Activated effector memory CD4-positive, alpha-beta T cell treated with Interleukin-2 at 50 U/mL for 16 hours (primary cell): ENCODE measurements around the gene STARD9.
"Not testable (repeated sequence)": the region's sequence is repeated elsewhere in the genome, so short reads cannot be mapped to it uniquely, and the experiment has no call there.

Experiments used
- DNase-seq: peaks from one replicate; pipeline ENCODE4 v3.0.0-alpha.2; 2020

STARD9 gene

DNA sequence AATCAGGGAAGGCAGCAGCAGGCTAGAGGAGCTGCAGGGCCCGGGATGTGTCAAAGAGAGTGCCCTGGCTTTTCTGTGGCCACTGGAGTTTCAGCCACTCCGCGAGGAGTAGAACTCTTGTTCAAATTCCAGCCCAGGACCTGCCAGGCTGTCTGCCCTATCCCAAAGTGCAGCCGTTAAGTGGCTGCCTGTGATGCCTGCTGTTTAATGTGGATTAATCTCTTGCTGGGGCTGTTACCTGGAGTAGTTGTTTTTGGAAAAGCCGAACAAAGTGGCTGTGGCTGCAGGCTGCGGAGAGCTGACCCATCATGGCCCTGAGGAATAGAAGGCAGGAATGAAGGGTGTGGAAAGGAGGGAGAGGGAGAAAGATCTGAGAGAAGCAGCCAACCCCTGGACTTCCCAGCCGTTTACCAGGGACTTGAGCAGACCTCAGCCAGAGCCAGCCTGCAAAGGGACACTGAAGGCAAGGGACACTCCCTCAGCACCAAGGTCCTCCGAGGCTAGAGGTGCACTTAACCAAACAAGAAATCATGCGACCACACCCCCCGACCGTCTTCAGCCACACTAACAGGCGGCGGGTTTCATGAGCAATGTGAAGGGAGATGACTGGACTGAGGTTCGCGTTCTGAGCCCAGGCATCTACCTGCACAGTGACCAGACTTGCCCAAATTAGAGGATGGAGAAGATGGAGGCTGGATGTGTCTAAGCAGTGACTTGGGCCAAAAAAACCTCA lies 156.9 kb downstream of the STARD9 start:
- no peak for DNase-seq

DNA sequence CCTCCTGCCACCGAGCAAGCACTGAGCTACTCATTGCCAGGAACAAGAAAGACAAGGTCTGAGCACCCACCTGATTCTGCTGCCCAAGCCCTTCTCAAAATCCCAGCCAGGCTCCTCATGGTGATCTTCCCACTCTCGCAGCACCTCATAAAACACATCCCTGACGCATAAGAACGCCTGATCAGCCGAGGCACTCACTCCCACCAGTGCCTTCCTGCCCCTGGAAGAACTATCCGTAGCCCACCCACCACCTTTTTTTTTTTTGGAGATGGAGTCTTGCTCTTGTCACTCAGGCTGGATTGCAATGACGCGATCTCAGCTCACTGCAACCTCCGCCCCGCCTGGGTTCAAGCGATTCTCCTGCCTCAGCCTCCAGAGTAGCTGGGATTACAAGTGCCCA lies 157.6 kb downstream of the STARD9 start:
- DNase-seq: no peak

DNA sequence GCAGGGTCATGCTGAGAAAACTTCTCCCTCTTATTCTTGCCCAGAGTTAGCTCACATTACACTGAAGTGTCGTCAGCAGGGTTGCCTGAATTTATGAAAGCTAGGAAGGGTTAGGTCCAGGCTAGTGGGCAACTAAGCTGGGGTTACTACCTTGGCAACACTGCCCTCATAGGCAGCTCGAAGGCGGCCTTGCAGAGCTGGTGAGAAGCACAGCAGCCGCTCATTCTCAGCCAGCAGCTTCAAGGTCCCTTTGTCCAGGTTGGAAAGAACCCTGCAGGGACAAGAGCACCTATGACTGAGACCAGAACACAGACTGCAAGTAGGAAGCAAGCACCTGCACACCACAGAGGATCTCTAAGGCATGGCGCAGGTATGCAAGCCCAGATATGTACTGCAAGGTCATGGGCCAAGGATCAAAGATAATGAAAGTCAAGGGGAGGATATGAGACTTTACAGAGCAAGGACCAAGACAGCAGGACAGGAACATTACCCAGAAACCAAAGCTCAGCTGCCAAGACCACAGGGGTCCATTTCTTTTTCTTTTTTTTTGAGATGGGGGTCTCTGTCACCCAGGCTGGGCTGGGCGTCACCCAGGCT lies 158.8 kb downstream of the STARD9 start:
- no peak for DNase-seq

DNA sequence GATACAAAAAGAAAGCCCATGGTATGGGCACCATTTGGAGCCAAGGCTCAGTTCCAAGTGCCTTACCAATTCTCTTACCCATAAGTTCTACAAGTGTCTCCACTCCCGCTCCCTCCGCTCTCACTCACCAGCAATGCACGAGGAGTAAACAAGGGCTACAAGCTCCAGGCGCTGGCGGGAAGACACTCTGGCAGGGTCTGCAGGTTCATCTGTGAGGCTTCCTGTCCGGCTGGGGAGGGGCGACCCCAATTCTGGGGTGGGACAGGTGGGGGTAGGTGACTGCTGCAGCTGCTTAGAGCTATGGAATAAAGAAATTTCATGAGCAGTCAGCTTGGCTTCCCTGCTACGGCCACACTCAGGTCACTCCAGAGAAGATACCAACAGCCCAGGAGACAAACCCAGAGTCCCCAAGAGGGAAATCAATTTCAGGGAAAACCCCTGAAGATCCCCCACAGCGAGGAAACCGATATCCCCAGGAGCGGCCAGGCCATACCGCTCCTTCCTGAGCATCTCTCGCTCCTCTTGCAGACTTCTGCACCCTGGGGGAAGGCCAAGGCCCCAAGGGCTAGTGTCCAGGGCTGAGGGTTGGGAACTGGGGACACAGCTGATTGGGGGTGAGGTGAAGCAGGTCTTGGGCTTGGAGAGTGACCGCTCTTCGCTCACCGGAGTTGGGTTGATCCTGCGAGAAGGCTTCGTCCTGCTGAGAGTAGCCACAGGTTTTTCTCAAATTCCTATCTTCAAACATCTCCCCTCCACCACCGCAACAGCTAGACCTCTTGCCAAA lies 160.2 kb downstream of the STARD9 start:
- DNase-seq: no peak

DNA sequence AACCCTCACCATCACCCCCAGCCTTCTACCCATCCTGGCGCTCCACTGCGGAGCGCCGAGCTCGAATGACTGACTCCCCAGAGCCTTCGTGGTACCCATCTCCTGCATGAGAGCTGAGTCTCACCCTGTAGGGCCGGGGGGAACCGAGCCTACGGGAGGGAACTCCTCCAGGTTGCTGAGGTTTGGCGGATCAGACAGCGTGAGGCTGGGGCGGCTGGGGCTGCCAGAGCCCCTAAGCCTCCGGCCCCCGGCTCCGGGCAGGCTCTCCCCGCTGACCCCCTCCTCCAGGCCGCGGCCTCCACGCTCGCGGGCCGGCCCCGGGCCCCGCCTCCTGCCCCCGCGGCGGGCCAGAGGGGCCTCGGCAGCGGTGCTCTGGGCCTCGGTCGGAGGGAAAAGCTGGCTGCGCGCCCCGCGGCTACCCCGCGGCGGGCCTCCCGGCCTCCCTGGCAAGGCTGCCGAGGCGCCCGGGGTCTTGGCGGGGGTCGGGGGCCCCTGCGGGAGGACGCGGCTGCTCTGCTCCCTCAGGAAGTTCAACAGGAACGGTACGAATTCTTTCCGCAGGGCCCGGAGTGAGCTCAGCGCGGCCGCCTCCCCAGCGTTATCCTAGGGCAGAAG lies 160.9 kb downstream of the STARD9 start:
- no peak for DNase-seq

DNA sequence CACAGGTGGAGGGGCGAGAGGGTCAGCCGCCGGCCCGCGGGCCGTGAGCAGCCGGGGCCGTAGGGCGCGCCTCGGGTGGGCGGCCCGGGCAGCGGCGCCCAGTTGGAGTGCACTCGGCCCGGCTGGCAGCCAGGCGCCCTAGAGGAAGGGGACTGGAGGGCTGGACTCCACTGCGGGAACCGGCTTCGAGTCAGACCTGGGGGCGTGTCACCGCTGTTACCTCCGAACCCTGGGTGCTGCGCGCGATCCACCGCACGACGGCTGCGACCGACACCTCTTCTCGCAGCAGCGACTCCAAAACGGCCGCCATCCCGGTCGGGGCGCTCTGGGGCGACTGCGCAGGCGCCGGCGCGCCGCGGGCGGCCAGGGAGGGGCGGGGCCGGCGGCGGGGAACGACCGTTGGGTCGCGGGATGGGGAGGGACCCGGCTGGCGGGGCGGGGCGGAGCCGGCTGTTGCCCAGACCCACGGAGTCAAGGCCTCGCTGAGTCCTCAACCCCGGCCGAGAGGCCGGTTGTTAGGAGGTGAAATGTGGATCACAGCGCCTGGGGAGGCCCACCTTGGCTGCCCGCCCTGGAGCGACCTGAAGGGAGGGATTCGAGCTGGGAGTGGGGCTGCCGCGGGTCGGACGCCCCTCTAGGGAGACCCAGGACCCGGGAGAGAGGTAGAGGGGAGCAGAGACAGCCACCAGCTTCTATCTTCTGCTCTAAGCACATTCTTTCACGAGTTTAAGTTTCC lies 161.6 kb downstream of the STARD9 start, which contains the start of gene CDAN1:
TSS of gene CDAN1 (minus strand) at position 336 of the 736 bp plus-strand sequence. CDS start at position 310, 26 bp downstream.
- DNase-seq: peak; percentile 93

DNA sequence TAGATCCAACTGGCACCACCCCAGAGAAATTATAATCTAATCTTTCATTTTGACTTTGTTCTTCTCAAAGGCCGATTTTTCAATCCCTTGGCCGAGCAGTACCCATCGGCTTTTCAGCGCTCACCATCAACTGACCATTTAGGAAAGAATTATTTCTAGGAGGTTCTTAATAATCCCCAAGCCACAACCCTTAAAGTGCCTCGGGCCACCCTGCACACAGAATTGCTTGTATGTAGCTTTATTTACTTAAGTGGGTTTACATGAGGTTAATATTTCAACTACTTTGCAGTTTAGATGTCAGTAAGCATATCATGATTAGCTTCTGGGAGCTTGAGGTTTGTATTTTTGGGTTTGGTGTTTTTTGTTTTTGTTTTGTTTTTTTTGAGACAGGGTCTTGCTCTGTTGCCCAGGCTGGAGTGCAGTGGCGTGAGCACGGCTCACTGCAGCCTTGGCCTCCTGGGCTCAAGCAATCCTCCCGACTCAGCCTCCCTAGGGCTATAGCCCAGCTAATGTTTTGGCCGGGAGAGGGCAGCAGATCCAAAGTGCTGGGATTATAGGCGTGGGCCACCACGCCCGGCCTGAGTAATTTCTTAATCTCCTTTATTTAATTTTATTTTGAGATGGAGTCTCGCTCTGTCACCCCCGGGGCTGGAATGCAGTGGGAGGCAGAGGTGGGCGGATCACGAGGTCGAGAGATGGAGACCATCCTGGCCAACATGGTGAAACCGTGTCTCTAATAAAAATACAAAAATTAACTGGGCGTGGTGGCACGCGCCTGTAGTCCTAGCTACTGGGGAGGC lies 162.3 kb downstream of the STARD9 start:
- no peak for DNase-seq

DNA sequence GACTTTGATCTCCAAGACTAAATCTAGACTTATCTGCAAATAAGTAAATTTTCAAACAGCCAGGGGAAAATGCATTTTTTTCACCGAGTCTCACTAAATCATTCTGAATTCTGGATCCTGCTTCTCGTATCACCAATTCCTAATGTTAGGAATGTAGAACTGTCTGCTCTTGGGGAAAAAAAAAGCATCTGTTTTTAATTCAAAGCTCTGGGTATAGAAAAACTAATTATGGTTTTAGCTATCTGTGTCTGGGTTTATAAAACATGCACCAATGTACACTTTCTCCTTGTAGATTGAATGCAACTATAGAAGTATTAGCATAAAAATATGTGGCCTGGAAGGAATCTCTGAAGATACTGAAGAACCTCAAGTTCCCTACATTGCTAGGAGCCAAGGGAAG lies 166.3 kb downstream of the STARD9 start:
- no peak for DNase-seq

DNA sequence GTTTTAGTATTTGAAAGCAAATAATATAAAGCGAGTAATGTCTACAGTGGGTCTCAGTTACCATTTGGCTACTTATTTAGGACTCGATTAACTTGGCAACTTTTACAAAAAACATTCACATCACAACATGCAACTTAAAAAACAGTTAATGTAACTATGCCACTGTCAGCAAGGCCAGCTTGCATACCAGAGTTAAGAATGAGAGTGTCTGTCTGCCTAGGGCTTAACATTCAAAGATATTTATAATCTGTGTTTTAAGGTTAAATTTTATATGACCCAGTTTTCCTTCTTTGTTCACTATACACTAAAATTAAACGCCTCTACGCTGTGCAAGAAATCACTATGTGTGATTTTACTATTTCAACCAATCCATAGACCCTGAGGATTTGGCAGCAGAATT lies 166.7 kb downstream of the STARD9 start:
- no peak for DNase-seq

DNA sequence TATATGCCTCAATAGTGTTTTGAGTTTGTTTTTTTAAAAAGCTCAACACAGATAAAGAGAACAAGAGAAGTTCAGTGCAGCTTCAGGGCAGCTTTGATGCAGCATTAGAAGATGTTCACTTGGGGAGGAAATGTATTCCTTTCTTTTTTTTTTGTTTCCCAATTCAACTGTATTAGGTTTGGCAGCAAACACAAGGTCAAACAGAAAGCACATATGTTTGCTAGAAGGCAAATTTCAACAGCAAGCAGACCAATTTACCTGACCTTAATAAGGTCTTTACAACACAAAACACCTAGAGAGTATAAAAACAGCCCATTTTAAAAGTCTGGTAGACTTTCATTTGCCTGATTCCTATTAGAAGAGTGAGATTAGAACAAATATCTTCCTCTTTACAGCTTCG lies 168.8 kb downstream of the STARD9 start:
- DNase-seq: no peak

DNA sequence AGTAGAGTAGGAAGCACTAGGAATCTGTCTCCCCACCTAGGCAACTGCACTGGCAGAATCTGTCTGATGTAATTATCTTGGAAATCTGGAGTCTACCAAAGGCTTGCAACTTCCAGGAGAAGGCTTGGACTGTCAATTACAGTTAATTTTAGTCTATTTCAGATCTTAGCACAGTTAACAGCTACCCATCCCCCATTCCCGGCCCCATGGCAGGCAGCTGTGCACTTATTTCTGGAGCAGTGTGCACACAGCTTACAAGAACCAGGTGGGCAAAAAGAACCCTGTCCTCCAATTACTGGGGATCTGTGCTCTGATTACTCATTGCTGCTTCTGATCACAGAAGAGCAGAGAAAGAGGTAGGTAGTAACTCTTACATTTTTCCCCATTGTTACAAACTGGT lies 173.9 kb downstream of the STARD9 start:
- no peak for DNase-seq

DNA sequence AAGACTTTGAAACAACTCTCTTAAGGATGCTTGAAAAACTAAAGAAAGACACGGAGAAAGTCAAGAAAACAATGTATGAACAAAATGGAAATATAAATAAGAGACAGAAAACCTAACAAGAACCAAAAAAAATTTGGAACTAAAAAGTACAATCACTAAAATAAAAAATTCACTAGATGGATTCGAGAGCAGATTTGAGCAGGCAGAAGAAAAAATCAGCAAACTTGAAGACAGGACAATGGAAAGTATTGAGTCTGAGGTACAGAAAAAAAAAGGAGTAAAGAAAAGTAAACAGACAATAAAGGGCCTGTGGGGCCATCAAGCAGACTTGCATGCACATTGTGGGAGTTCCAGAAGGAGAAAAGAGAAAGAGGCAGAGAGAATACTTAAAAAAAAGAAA lies 174.9 kb downstream of the STARD9 start:
- DNase-seq: no peak

DNA sequence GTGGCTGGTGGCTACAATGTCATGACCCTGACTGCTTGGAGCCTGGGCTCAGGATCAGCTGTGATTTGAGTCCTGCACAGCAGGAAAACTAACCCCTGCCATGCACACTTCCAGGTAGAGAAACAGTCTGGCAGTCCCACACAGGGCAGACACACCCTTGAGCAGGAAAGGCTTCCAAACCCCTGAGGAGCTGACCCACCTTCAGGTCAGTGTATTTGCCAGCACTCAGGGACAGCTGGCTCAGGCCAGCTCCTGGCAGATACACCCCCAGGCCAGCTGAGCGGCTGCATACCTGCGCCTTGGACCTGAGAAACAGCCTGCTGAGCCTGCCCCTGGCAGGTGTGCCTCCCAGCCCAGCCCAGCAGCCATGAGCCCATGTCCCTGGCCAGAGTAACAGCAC lies 183.7 kb downstream of the STARD9 start:
- no peak for DNase-seq

DNA sequence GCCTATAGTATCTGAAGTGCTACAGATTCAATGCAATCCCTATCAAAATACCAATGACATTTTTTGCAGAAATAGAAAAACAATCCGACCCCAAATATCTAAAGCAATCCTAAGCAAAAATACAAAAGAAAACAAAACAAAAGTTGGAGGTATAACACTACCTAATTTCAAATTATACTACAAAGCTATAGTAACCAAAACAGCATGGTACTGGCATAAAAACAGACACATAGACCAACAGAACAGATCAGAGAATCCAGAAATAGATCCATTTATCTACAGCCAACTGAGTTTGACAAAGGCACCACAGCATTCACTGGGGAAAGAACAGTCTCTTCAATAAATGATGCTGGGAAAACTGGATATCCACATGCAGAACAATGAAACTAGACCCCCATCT lies 185.4 kb downstream of the STARD9 start:
- no peak for DNase-seq

DNA sequence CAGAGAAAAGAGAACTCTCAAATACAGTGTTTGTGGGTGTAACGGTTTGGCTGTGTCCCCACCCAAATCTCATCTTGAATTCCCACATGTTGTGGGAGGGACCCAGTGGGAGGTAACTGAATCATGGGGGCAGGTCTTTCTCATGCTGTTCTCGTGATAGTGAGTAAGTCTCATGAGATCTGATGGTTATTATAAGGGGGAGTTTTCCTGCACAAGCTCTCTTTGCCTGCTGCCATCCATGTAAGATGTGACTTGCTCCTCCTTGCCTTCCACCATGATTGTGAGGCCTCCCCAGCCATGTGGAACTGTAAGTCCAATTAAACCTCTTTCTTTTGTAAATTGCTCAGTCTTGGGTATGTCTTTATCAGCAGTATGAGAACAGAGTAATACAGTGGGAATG lies 186.4 kb downstream of the STARD9 start:
- DNase-seq: not testable (repeated sequence)

DNA sequence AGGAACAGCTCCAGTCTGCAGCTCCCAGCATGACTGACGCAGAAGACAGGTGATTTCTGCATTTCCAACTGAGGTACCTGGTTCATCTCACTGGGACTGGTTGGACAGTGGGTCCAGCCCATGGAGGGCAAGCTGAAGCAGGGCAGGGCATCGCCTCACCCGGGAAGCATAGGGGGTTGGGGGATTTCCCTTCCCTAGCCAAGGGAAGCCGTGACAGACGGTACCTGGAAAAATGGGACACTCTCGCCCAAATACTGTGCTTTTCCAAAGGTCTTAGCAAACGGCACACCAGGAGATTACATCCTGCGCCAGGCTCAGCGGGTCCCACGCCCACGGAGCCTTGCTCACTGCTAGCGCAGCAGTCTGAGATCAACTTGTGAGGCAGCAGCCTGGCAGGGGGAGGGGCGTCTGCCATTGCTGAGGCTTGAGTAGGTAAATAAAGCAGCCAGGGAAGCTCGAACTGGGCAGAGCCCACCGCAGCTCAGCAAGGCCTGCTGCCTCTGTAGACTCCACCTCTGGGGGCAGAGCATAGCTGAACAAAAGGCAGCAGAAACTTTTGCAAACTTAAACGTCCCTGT lies 188.8 kb downstream of the STARD9 start:
- not testable (repeated sequence) for DNase-seq

DNA sequence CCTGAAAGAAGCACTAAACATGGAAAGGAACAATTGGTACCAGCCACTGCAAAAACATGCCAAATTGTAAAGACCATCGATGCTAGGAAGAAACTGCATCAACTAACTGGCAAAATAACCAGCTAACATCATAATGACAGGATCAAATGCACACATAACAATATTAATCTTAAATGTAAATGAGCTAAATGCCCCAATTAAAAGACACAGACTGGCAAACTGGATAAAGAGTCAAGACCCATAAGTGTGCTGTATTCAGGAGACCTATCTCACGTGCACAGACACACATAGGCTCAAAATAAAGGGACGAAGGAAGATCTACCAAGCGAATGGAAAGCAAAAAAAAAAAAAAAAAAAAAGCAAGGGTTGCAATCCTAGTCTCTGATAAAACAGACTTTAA lies 190.7 kb downstream of the STARD9 start:
- DNase-seq: not testable (repeated sequence)
